Brain microvascular endothelial cell (primary cell): ENCODE data around the gene AKR7A2.

Experiments
- DNase-seq: peaks from one replicate; pipeline ENCODE4 v3.0.0-alpha.2; 2020
- H3K27ac ChIP-seq: fragments of 250-450 bp; sonication (Bioruptor Pico); 2 replicates; pipeline ENCODE4 v1.5.1; 2020; ENCODE audit warnings: mild to moderate bottlenecking, moderate library complexity
- H3K27me3 ChIP-seq: fragments of 250-450 bp; sonication (Bioruptor Pico); replicated peaks from 2 replicates; pipeline ENCODE4 v1.5.1; 2020; ENCODE audit warnings: mild to moderate bottlenecking
- H3K36me3 ChIP-seq: fragments of 250-450 bp; sonication (Bioruptor Pico); replicated peaks from 2 replicates; pipeline ENCODE4 v1.5.1; 2020; ENCODE audit warnings: mild to moderate bottlenecking
- H3K4me3 ChIP-seq: 2 replicates; pipeline ENCODE4 v1.5.1; 2011; ENCODE audit warnings: low read depth, mild to moderate bottlenecking, control low read depth, low read length, moderate library complexity
- CTCF ChIP-seq: IDR thresholded peaks from 2 replicates; pipeline ENCODE4 v1.5.1; 2011; ENCODE audit warnings: low read depth, mild to moderate bottlenecking, moderate library complexity, low read length, control low read depth, inconsistent platforms; ENCODE audit errors: missing control alignments
- in situ Hi-C: cut with HindIII; loops from 2 replicates; pipeline ENCODE4 v1.10.0; 2017; ENCODE audit warnings: low sequenced_read_pairs, low pct_ligation_motif_present

The AKR7A2 gene

GRCh38 chr1:19332832-19333231 is 20.9 kb upstream of the AKR7A2 start:
- no peak overlapping the region for H3K4me3 ChIP-seq
- no peak overlapping the region for H3K27ac ChIP-seq
- H3K36me3 ChIP-seq, result peaks cover 9% of the 10 kb centered on the region
- TF ChIP-seq CTCF, result no peak
- H3K27me3 ChIP-seq, result no peaks in the 10 kb centered on the region
- in situ Hi-C loops, result no loop called here
- DNase-seq, result no peak

DNA sequence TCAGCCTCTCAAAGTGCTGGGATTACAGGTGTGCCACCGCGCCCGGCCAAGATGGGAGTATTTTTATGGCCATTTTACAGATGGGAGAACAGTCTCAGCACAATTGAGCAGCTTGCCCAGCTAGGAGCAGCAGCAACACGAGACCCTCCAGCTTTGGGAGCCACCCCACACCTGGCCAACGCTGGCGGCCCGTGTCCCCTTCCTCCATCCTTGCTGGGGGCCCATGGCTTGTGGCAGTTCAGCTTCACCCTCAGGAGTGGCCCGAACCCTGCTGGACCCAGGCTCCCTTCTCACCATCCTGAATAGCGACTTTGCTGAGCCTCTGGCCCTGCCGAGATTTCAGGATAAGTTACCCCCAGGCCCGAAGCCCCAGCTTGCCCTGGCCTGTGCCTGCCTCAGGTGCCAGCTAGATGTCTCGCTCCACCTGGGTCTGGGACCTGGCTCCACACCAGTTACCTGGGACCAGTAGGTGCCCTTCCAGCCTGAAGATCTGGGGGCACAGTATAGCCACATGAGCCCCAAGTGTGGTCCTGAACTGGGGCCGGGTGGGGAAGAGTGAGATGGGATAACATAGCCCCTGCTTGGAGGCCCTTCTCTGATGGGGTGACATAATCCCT is 19.4 kb upstream of the AKR7A2 start:
- no peak overlapping the region for H3K4me3 ChIP-seq
- H3K36me3 ChIP-seq, result peaks cover 13% of the 10 kb centered on the region
- H3K27me3 ChIP-seq, result no peaks in the 10 kb centered on the region
- TF ChIP-seq CTCF, result no peak
- in situ Hi-C loops, result no loop called here
- H3K27ac ChIP-seq, result no peak overlapping the region
- no peak for DNase-seq

DNA sequence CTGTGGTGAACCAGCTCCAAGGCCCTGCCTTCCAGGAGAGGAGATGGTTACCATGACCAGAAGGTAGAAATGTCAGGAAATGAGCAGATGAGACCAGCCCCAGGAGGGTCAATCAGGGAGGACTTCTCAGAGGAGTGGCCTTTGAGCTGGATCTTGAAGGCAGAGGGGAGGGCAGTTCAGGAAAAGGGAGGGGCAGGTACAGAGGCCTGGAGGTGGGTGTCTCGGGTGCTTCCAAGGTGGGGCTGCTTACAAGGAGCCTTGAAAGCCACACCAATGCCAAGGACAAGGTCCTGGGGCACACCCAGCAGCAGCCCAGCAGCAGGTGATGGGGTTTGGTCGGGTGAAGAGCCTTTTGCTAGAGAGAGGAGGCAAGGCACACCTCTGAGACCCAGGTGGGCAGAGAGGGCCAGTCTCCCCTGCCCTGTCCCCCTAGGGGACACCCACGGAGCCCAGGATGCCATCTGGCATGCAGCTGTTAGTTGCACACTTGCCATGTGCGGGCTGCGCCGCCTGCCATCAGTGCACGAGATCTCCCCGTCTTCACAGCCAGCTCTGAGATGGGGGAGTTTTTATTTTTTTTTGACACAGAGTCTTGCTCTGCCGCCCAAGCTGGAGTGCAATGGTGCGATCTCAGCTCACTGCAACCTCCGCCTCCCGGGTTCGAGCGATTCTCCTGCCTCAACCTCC is 18.6 kb upstream of the AKR7A2 start:
- no peak for TF ChIP-seq CTCF
- peaks cover 21% of the 10 kb centered on the region for H3K36me3 ChIP-seq

DNA sequence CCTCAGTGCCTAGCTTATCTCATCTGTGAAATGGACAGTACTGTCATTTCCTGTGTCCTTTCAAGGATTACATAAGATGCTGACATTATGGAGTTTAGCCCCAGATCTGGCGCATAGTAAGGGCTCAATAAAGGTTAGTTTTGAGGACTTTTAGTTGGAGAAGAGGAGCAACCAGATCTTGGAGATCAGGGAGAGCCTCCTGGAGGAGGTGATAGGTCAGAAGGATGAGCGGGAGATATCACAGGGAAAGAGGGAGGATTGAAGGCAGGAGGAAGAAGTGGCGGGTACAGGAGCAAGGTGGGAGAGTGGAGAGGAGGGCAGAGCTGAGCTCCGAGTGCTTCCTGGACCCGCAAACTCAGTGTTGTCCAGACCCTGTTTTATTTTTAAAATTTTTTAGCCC is 17.7 kb upstream of the AKR7A2 start:
- Histone ChIP-seq H3K36me3 (peaks cover 27% of the 10 kb centered on the region), H3K27me3 (no peaks in the 10 kb centered on the region), H3K4me3 (no peak overlapping the region), H3K27ac (no peak overlapping the region)
- DNase-seq, result no peak
- no peak for TF ChIP-seq CTCF
- in situ Hi-C loops, result no loop called here

More for the DNA sequence above, 18.6 kb upstream of the AKR7A2 start:
- in situ Hi-C loops, result no loop called here
- no peak overlapping the region for H3K27ac ChIP-seq
- DNase-seq, result no peak
- no peak overlapping the region for H3K4me3 ChIP-seq
- no peaks in the 10 kb centered on the region for H3K27me3 ChIP-seq

GRCh38 chr1:19329188-19329587 is 17.2 kb upstream of the AKR7A2 start:
- no peak overlapping the region for H3K4me3 ChIP-seq
- H3K36me3 ChIP-seq, result peaks cover 30% of the 10 kb centered on the region
- in situ Hi-C loops, result no loop called here
- no peak overlapping the region for H3K27ac ChIP-seq
- no peak for TF ChIP-seq CTCF
- no peaks in the 10 kb centered on the region for H3K27me3 ChIP-seq
- DNase-seq, result no peak
